Measurements from ENCODE around the gene SHMT2.
A peak's percentile ranks its signal among the peaks of the same experiment; 100 is the strongest.

Gene SHMT2

DNA sequence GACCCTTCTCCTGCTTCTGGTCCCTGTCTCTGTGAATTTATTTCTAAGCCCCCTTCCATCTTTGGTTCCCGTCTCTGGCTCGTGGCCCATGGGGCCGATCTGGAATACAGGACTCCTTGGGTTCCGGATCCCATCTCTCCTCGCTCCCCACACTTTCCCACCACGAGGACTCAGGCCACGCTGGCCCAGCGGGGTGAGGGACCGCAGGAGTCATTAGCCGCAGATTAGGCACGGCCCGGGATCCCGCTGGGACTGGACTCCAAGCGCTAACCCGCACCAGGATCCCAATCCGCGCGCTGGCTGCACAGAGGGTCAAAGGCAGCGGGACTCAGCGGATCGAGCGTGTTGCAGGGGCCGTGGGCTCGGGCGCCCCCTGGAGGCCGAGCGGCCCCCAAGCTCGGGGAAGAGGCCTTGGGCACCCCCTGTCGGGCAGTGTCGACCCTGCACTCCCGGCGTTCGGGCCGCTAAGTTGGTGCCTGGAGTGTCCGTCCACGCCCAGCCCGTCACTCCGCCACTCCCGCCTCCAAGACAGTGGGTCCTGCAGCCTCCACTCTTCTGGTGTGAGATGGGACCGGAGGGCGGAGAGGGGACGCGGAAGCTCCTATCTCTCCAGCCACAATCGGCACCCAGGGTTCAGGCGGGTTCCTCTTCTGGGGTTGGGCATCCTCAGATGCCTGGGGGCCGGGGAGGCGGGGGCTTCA, 9.5 kb downstream of the SHMT2 start:
- H3K4me3 ChIP-seq (ENCODE audit: low read depth, low read length) = peak overlapping the region; percentile 76
- TF ChIP-seq, protein P1, sequence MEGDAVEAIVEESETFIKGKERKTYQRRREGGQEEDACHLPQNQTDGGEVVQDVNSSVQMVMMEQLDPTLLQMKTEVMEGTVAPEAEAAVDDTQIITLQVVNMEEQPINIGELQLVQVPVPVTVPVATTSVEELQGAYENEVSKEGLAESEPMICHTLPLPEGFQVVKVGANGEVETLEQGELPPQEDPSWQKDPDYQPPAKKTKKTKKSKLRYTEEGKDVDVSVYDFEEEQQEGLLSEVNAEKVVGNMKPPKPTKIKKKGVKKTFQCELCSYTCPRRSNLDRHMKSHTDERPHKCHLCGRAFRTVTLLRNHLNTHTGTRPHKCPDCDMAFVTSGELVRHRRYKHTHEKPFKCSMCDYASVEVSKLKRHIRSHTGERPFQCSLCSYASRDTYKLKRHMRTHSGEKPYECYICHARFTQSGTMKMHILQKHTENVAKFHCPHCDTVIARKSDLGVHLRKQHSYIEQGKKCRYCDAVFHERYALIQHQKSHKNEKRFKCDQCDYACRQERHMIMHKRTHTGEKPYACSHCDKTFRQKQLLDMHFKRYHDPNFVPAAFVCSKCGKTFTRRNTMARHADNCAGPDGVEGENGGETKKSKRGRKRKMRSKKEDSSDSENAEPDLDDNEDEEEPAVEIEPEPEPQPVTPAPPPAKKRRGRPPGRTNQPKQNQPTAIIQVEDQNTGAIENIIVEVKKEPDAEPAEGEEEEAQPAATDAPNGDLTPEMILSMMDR (IDR thresholded peaks at IDR 0.05; ENCODE audit: low read depth, low read length) = peak; percentile 100

DNA sequence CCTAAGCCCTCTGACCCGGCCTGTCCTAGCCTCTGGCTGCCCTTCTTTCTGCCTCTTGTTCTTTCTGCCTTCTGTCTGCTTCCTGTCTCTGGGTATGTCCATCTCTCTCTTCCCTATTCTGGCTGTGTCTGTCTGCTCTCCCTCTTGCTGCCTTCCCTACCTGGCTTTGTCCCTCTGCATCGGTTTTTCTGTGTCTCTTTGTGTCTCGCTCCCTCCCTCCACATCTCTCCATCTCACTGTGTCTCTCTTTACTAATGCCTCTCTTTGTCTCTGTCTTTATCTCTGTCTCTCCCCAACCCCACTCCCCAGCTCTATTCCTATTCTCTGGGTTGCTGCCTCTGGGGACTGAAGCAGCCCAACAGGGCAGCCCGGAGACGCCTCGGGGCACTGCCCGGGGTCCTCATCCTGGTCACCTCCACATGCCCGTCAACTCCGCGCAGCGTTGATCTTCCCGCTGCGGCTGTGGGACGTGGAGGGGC, 10.1 kb downstream of the SHMT2 start:
- peak overlapping the region; percentile 76 for H3K4me3 ChIP-seq (ENCODE audit: low read depth, low read length)
- TF ChIP-seq, protein P1 (IDR thresholded peaks at IDR 0.05; ENCODE audit: low read depth, low read length) = no peak

DNA sequence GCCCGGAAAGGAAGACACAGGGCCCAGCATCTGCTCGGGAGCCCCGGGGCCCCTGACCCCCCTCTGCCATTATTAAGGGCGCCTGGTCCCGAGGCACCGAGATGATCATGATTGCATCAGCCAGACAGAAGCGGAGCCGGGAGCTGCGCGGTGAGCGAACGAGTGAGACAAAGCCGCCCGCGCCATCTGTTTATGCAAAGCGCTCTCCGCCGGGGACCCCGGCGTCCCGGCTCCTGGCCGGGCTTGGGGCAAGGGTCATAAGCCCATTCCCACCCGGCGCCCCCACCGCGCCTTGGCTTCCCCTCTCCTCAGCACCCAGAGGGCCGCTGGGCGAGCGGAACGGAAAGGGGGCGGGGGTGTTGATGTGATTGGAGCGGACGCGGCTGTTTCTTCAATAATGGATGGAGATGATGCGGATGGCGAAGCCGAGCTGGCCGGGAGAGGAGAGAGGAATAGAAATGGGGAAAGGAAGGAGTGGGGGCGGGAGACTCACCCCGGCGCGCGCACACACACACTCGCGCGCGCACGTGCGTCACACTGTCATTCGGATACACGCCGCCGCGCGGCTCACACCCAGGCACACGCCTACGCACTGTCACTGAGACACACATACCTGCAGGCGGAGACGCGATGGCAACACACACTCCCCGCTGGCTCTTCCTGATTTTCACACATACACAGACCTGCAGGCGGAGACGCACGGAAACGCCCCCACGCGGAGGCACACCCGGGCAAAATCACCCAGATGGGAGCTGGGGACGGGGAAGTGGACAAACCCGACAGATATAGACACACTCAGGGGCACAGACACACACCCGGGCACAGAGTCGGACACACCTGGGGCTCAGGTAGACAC, 10.8 kb downstream of the SHMT2 start:
- H3K4me3 ChIP-seq (ENCODE audit: low read depth, low read length) = peak overlapping the region; percentile 76
- TF ChIP-seq, protein P1 (IDR thresholded peaks at IDR 0.05; ENCODE audit: low read depth, low read length) = no peak

DNA sequence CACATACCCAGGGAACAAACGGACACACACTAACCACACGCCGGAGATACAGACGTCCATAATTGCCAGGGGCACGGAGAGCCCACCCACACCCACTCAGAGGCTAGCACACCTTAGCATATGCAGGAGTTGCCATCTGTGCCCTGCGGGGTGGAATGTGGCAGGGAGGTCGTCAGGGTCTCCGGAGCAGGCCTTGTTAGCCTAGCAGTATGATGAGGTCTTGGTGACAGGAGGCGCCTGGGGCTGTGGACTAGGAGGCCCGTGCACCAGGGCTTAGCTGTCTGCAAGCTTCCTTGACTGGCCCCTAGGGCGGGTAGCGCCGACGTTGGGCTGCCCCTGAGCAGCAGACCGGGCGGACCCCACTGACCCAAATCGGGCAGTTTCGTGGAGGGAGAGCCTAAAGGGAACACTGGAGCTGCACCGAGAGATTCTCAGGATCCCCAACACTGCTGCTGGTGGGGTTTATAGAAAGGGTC, 11.5 kb downstream of the SHMT2 start:
- peak overlapping the region; percentile 76 for H3K4me3 ChIP-seq (ENCODE audit: low read depth, low read length)
- TF ChIP-seq, protein P1 (IDR thresholded peaks at IDR 0.05; ENCODE audit: low read depth, low read length) = no peak

DNA sequence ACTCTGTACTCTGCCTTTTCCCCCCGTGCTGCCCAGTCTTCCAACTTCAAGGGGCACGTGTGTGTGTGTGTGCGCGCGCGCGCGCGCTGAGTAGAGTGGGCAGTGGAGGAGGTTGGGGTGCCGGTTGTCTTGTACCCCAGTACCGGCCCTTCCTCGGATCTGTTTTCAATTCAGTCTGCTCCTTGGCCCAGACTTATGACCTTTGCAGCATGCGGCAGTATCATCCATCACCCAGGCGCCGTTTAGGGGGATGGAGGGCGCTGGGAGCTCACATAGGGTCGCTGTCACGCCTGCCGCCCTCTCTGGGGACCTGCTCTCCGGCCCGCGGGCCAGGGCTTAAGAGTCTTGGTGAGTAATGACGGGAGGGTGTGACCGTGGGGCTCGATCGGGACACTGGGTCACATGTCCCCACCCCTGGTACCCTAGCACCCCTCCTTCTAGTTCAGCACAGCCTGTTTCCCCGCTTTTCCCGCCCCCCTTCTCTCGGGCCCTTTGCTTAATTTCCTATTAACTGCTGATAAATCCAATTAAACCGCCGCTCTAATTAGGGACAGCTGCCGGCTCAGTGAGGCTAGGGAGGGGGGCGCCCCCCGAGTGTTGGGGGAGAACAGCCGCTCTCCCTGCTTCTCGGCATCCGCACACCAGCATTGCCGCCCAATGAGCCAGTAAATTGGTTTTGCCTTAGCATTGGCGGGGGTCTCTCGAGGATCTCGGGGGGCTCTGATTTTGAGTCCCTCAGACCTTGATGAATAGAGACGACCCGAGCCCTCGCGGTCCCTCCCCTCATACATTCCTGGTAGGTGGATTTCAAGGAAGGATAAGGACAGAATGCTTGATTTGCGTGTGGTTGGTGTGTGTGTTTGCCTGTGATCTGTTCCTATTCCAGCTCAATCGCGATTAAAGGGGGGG, 12.1 kb downstream of the SHMT2 start:
- TF ChIP-seq, protein P1 (IDR thresholded peaks at IDR 0.05; ENCODE audit: low read depth, low read length) = no peak
- peak overlapping the region; percentile 76 for H3K4me3 ChIP-seq (ENCODE audit: low read depth, low read length)

DNA sequence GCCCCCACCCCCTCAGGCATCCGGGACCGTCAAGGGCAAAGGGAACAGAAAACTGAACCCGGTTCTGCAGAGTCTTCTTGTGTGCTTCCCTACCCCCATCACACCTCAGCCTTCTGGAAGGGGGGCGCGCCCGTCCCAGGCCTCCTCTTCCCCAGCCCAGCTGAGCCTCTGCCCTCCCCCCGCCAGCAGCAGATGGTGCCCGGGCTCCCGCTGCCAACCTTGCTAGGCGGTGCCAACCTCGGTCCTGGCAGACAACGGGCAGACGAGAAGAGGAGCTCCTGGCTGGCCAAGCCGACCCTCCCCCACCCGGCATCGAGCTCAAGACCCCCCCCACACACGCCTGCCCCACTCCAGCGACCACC, 12.8 kb downstream of the SHMT2 start:
- TF ChIP-seq, protein P1 (IDR thresholded peaks at IDR 0.05; ENCODE audit: low read depth, low read length) = no peak
- H3K4me3 ChIP-seq (ENCODE audit: low read depth, low read length) = no peak overlapping the region
